Right kidney (tissue), 1 donor: ENCODE data around the gene ABCG1.

Source experiments
- DNase-seq: peaks from one replicate; pipeline ENCODE4 v3.0.0-alpha.2; 2016

ABCG1 gene

GRCh38 chr21:42191696-42192595, 27.0 kb upstream of the ABCG1 start:
- no peak for DNase-seq

GRCh38 chr21:42193131-42193671, 25.7 kb upstream of the ABCG1 start:
- no peak for DNase-seq

- no peak for DNase-seq
Measured at GRCh38 chr21:42193721-42194120, 25.2 kb upstream of the ABCG1 start.

- no peak for DNase-seq
Measured at GRCh38 chr21:42194863-42195262, 24.1 kb upstream of the ABCG1 start.

- DNase-seq: no peak
Measured at GRCh38 chr21:42195378-42196031, 23.4 kb upstream of the ABCG1 start.

GRCh38 chr21:42198929-42199867, 19.7 kb upstream of the ABCG1 start:
- DNase-seq: no peak

GRCh38 chr21:42199868-42200463, 19.0 kb upstream of the ABCG1 start:
- no peak for DNase-seq

GRCh38 chr21:42200906-42201614, 17.9 kb upstream of the ABCG1 start:
- DNase-seq: no peak

GRCh38 chr21:42201615-42202161, 17.3 kb upstream of the ABCG1 start:
- no peak for DNase-seq

GRCh38 chr21:42202321-42202720, 16.6 kb upstream of the ABCG1 start:
- DNase-seq: no peak

- DNase-seq: no peak
Measured at GRCh38 chr21:42203321-42203720, 15.6 kb upstream of the ABCG1 start.

GRCh38 chr21:42203936-42204335, 15.0 kb upstream of the ABCG1 start:
- DNase-seq: no peak

GRCh38 chr21:42207426-42207825, 11.5 kb upstream of the ABCG1 start:
- no peak for DNase-seq

- no peak for DNase-seq
Measured at GRCh38 chr21:42208036-42208435, 10.9 kb upstream of the ABCG1 start.

- no peak for DNase-seq
Measured at GRCh38 chr21:42208801-42209490, 10.0 kb upstream of the ABCG1 start.

GRCh38 chr21:42209801-42210479, 9.0 kb upstream of the ABCG1 start:
- no peak for DNase-seq

GRCh38 chr21:42212266-42212665, 6.7 kb upstream of the ABCG1 start:
- DNase-seq: no peak

GRCh38 chr21:42213082-42213774, 5.7 kb upstream of the ABCG1 start:
- no peak for DNase-seq
